OCI-M2 (cell line): ENCODE data around the gene KCNE5.
"Not testable (repeated sequence)": the region's sequence is repeated elsewhere in the genome, so short reads cannot be mapped to it uniquely, and the experiment has no call there.

Experiments
- DNase-seq: peaks from one replicate; lab custom pipeline; 2025; ENCODE audit not compliant: unreplicated experiment; lab: John Stamatoyannopoulos, UW

KCNE5 gene, protein sequence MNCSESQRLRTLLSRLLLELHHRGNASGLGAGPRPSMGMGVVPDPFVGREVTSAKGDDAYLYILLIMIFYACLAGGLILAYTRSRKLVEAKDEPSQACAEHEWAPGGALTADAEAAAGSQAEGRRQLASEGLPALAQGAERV

DNA sequence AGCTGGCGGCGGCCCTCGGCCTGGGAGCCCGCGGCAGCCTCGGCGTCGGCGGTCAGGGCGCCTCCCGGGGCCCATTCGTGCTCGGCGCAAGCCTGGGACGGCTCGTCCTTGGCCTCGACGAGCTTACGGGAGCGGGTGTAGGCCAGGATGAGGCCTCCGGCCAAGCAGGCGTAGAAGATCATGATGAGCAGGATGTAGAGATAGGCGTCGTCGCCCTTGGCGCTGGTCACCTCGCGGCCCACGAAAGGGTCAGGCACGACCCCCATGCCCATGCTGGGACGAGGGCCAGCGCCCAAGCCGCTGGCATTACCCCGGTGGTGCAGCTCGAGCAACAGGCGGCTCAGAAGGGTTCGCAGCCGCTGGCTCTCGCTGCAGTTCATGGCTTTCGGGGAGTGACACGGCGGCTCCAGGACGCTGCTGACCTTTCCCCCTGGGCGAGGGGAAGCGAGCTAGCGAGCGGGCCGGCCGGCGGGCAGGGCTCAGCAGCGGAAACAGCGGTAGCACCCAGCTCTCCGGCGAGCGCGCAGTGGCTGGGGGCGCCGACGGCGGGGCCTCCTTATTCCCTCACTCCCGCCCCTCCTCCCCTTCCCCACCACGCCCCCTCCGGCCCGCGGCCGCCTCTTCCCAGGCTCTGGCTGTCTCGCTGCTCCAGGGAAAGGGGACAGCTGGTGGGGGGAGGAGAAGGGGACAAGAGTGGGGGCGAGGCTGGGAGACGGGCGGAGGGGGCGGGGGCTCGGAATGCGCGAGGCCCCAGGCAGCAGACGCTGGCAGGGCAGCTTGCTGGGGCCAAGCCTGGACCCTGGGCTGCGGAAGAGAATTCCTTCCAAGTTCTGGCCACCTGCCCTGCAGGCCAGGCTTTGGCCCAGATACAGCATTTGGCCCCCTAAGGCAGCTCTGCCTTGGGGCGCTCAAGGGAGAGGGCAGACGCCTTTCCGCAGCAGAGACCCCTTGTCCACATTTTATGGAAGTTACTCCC lies at the start of gene KCNE5:
Gene KCNE5, minus strand, starts transcription at position 532 of the 976 bp plus-strand sequence. Its CDS starts 152 bp downstream, at position 380.
- DNase-seq: no peak

DNA sequence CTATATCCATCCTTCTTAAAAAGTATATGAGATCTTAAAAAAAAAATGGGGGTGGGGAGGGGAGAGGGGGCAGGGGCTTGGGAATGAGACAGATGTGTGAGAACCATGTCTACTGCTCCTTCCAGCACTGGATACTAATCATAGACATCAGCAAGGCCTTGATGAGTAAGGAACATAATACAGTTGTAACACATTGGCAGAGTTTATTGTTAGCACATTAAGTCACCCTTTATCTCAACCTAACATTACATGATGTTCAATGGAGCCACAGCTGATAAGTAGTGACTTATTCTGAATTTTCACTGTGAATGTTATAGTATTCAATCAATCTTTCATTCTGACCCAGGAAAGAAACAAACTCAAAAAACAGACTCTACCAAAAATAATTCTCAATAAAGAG lies 47.3 kb upstream of the KCNE5 start:
- no peak for DNase-seq

DNA sequence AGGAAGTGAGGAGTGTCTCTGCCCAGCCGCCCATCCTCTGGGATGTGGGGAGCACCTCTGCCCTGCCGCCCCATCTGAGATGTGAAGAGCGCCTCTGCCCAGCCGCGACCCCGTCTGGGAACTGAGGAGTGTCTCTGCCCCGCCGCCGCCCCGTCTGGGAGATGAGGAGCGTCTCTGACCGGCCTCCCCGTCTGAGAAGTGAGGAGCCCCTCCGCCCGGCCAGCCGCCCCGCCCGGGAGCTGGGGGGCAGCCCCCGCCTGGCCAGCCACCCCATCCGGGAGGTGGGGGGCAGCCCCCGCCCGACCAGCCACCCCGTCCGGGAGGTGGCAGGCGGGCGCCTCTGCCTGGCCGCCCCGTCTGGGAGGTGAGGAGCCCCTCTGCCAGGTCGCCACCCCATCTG lies 46.2 kb upstream of the KCNE5 start:
- not testable (repeated sequence) for DNase-seq

DNA sequence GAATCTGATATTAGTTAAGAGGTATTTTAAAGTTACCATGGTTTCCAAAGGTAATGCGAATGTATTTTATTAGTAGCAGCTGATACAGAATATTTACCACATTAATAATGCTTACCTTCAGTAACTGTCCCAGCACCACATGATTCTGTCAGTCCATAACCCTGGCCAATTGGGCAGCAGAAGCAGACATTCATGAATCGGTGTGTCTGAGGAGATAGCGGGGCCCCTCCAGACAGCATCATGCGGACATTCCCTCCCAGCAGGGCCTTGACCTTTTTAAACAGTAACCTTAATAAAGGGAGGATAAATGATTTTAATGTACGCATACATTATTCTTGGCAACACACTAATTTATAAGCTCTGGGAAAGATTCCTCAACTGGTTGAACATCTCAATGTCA lies 43.0 kb upstream of the KCNE5 start:
- DNase-seq: no peak

DNA sequence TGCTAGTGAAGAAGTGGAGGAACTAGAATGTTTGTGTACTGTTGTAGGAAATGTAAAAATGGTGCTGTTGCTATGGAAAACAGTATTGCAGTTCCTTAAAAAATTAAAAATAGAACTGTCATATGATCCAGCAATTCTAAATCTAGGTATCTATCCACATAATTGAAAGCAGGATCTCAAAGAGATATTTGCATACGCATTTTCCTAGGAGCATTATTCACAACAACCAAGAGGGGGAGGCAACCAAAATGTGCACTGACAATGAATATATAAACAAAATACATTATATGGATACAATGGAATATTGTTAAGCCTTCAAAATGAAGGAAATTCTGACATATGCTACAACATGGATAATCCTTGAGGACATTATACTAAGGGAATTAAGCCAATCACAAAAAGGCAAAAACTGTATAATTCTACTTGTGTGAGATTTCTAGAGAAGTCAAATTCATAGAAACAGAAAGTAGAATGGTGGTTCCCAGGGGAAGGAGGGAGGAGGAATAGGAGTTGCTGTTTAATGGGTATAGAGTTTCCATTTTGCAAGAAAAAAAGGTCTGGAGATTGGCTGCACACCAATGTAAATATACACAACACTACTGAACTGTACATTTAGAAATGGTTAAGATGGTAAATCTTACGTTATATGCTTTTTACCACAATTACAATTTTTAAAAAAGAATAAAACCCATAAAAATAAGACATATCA lies 35.6 kb upstream of the KCNE5 start:
- DNase-seq: no peak

DNA sequence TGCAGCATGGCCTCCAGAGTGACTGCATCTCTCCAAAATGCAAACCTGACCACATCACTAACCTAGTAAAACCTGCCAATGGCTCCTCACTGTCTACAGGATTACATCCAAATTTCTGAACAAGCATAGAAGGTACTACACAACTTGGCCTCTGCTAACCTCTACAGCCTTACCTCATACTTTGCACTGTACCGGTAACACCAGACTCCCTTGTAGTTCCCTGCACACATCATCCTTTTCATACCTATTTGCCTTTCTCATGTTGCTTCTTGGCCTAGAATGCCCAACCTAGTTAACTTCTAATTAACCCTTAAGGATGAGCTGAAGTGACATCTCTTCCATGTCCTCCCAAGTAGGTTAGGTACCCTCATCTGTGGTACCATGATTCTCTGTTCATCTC lies 33.4 kb upstream of the KCNE5 start:
- no peak for DNase-seq

DNA sequence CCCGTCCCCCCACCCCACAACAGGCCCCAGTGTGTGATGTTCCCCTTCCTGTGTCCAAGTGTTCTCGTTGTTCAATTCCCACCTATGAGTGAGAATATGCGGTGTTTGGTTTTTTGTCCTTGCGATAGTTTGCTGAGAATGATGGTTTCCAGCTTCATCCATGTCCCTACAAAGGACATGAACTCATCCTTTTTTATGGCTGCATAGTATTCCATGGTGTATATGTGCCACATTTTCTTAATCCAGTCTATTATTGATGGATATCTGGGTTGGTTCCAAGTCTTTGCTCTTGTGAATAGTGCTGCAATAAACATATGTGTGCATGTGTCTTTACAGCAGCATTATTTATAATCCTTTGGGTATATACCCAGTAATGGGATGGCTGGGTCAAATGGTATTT lies 32.4 kb upstream of the KCNE5 start:
- not testable (repeated sequence) for DNase-seq

DNA sequence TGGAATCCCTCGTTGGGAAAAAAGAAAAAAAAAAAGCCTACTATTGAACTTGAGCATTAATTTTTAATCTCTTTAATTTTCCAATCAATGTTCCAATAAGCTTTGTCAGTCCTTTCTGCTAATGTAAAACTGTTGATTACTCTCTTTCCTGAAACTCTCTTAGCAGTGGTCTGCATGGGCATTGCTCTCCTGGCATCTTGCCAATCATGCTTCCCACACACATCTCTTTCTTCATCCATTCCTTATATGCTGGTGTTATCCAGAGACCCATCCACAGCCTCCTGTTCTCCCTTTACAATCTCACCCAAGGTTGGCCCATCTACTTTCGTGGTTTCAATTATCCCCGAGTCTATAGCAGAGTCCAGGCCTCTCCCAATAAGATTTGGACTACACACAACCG lies 31.8 kb upstream of the KCNE5 start:
- no peak for DNase-seq

DNA sequence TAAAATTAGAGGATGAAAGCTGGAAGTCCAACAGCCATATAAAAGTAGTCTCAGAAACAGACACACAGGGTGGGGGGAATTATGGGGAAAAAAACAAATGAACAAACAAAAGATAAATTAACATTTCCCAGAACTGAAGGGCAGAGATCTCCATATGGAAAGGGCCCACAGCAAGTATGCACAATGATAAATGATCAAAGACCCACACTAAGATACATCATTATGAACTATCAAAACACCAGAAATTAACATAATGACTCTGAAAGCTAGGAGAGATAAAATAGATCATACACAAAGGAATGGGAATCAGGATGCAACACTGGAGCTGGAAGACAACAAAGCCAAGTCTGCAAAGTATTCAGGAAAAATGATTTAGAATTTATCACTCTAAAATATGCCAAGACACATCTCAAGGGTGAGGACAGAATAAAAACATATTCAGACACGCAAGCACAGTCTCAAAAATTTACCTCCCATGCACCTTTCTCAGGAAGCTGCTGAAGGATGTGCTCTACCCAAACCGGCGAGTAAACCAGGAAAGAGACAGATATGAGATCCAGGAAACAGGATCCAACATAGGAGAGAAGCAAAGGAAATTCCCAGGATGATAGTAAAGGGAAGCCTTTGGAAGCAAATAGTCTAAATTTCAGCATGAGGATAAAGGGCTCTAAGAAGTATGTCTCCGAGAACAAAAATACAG lies 30.7 kb upstream of the KCNE5 start:
- DNase-seq: no peak

DNA sequence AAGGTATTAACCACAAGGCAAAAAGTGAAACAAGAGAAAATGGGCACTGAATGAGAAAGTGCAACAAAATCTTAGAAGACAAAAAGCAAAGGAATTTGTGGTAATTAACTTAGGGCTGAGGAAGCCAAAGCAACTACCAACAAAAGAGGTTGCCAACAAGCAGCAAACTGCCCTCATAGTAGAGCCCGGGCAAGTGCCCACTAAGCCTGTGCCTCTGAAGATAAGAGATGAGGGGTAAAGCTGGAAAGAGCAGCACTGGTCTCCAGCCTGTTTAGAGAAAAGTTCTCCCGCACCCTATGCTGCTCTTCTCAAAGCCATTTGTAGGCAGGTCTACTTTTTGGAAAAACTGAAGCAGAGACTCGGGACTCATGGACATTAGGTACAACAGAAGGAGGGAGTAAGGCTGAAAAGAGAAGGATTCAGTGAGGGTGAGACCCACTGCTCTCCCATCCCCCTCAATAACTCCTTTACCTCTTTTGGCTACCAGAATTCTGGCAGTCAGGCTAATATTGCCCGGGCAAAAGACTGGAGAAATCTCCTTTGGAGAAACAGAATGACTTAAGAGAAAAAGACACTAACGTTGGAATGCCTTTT lies 29.6 kb upstream of the KCNE5 start:
- no peak for DNase-seq

DNA sequence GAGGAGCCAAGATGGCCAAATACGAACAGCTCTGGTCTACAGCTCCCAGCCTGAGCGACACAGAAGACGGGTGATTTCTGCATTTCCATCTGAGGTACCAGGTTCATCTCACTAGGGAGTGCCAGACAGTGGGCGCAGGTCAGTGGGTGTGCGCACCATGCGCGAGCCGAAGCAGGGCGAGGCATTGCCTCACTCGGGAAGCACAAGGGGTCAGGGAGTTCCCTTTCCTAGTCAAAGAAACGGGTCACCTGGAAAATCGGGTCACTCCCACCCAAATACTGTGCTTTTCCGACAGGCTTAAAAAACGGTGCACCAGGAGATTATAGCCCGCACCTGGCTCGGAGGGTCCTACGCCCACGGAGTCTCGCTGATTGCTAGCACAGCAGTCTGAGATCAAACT lies 19.7 kb upstream of the KCNE5 start:
- not testable (repeated sequence) for DNase-seq

DNA sequence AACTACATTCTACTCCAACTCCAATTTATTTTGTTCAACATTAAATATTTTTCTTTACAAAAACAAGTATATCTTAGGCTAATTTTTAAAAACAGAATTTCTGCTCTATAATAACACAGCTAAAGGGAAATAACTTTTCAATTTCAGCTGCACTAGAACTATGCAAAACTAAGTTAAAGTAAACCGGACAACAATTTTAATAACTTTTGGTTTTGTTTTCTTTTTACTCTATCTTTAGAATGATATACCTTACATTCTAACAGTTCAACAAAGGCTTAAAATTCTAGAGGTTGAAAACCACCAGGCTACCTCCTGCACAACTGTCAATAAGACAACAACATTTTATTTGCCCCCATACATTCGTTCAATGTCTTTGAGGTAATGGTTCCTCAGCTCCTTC lies 18.7 kb upstream of the KCNE5 start:
- no peak for DNase-seq

DNA sequence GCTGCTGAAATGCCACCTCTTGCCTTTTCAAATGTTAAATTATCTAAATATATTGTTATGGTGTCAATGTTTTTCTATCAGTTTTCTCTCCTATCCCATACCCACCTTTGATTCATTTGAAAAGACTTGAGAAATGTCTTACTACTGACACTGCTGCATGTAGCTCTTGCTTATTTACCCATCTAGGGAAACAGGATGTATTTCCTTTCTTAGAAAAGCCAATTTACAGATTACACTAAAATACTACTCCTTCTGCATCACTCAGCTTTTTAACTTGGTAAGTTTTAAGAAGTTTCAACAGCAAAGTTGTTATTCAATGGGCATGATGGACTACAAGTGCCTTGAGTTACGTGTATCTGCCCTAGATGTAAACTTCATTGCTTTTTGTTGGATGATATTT lies 13.2 kb upstream of the KCNE5 start:
- no peak for DNase-seq

DNA sequence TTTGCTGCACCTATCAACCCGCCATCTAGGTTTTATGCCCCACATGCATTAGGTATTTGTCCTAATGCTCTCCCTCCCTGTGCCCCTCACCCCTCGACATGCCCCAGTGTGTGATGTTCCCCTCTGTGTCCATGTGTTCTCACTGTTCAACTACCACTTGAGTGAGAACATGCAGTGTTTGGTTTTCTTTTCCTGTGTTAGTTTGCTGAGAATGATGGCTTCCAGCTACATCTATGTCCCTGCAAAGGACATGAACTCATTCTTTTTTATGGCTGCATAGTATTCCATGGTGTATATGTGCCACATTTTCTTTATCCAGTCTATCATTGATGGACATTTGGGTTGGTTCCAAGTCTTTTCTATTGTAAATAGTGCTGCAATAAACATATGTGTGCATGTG lies 12.5 kb upstream of the KCNE5 start:
- DNase-seq: not testable (repeated sequence)

DNA sequence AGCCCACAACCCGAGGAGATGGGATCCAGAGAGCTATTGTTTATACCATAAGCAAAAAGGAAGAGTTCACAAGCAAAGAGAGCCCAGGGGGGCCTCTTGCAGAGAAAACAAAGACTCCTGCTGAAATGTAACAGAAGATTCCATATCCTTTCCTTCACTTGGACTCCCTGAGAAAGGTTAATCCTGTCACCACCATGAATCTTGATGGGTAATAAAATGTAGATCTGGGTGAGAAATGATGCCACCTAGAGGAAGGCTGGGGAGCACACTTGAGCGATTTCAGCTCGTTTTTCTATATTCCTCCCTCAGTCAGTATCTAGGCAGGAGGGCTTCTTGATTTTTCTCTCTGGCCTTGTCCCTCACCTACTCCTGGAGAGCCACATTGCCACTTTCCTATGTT lies 10.2 kb upstream of the KCNE5 start:
- DNase-seq: no peak

DNA sequence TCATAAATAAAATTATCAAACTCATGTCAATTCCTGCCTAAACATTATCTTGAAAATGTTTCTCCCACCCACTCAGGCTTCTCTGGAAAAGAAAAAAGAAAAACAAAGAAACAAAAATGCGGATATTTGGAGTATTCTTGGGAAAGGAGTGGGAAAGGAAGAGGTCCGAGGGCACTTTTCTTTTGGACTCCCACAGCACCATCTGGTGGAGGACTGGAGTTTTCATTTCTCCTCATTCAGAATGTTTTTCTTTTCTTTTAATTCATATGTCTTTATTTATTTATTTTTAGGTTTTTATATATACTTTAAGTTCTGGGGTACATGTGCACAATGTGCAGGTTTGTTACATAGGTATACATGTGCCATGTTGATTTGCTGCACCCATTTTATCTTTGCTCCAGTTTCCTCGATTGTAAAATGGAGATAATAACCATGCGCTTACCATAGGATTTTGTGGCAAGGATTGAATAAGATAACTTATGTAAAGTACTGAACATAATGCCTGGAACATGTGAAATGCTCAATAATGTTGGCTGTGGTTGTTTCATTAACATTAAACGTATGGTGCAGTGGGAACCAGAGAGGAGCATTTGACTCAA lies 8.0 kb upstream of the KCNE5 start:
- DNase-seq: no peak

DNA sequence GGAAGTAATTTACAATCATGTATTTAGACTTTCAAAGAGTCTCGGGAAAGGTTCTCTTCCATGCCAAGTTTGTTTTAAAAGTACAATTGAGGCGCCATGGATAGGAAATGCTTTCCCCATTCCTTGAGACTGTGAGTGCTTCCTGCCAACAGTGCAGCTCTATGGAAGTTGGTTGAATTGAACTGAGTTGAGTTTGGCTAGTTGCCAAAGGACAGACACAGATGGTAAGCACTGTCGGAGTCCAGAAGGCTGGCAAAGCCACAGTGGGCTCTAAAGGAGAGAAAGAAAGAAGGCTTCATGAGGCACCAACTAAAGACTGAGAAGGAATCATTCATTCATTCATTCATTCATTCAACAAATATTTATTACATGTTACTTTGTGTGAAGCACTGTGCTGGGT lies 4.3 kb upstream of the KCNE5 start:
- DNase-seq: no peak

DNA sequence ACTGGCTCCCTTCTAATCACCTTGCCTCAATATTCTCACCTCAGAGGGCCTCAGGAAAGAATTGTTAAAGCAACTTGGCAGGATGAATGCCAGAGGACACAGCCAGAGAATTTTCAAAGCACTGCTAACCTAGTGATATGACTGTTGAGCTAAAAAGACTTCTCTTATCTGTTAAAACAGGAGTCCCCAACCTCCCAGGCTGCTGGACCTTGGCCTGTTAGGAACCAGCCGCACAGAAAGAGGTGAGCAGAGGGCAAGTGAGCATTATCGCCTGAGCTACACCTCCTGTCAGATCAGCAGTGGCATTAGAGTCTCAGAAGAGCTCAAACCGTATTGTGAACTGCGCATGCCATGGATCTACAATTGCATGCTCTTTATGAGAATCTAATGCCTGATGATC lies 1.7 kb upstream of the KCNE5 start:
- no peak for DNase-seq

DNA sequence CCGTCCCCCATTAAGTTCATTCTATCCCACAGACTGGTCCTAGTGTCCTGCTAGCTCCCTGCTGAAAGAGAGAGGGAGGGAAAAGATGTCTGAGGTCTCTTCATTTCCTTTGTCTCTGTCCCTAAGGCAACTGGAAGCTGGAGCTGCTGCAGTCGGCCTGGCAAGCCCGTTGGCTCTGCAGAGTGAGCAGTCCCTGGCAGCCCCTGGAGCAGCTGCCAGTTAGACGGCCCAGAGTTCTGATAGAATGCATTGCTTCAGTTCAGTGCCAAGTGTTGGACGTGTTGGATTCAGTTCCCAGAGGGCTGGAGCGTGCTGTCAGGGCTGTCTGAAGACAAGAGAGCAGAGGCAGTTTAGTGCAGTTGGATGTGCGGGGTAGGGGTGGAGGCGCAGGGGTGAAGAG lies 975 bp downstream of the KCNE5 start:
- DNase-seq: no peak

DNA sequence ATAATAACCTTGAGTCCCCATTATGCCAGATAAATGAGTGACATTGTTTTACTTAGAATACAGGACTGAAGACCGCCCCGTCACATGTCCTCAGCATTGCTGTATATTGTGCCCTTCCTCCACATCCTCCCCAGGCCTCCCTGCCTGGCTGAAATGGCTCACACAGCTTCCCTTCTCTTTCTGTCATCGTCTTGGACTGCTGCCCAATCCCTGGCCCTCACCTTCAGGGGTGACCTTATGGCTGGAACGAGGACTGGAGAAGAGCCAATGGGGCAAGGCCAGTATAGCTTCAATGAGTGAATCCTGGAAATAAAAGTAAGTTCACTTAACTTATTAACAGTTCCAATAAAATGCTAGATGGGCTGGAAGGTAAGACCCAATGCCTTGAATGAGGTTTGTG lies 2.7 kb downstream of the KCNE5 start:
- DNase-seq: no peak

DNA sequence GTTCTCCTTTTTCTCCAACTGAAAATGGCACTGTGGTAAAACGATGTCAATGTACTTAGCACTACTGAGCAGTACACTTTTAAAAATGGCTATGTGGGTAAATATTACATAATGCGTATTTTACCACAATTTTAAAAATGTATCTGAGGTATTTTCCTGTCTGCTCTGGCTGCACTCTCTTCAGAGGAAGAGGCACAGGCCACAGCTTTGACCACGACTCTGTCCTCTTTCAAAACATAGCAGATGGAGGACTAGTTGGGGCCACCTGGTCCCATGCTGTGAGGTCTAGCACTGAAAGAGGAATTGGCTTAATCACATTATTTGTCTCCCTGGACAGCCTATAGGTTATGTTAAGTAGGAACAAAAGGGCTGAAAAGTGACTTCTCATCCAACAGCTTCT lies 5.2 kb downstream of the KCNE5 start:
- no peak for DNase-seq
